ENCODE results near the gene ATAD2B.

- TF ChIP-seq EZH2 (IDR thresholded peaks at IDR 0.05; ENCODE audit: low read length, unreplicated experiment): no peak
- no peak for TF ChIP-seq CTCF (conservative IDR thresholded peaks at IDR 0.05; ENCODE audit: low read depth, low read length)
- no peak for TF ChIP-seq EZH2phosphoT487 (IDR thresholded peaks at IDR 0.05; ENCODE audit: borderline replicate concordance, low read length)
Observed at GRCh38 chr2:23918837-23919489, 8.0 kb downstream of the ATAD2B start.

All from PC-3 (cell line).